ENCODE measurements around the gene AGAP3.

The AGAP3 gene

DNA sequence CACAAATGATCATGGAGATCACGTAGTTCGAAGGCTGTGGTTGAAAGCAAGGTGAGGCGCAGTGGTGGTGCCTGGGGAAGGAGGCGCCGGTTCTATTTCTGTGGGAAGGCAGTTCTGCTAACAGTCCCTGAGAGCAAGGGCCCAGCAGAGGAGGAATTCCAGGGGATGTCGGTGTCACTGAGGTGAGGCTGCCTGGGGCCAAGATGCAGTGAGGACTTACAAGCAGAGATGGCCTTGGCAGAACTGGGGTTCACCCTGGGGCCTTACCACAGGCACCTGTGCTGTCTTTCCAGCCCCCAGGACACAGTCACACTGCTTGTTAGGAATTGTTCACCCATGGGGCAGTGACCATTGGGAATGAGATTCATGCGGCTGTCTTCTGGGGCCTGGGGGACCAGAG is 54.6 kb downstream of the AGAP3 start:
- Histone ChIP-seq H3K9me3 (ENCODE audit: control insufficient read depth in 2 of 2, low read length in 2 of 2) (no peaks in the 10 kb centered on the region), H3K4me1 (ENCODE audit: control insufficient read depth, insufficient read depth, low read length) (no peaks in the 10 kb centered on the region), H3K4me3 (ENCODE audit: low read length in 2 of 2) (no peak overlapping the region), H3K27me3 (ENCODE audit: control insufficient read depth in 1 of 2, insufficient read depth in 2 of 2, low read length in 2 of 2) (no peaks in the 10 kb centered on the region), H3K27ac (ENCODE audit: low read length) (no peak overlapping the region), H3K9ac (ENCODE audit: low read length in 2 of 2) (no peak overlapping the region), H3K36me3 (ENCODE audit: control insufficient read depth in 2 of 2, insufficient read depth in 2 of 2, low read length in 2 of 2) (peaks cover 33 to 44% of the 10 kb centered on the region in 2 donors)

DNA sequence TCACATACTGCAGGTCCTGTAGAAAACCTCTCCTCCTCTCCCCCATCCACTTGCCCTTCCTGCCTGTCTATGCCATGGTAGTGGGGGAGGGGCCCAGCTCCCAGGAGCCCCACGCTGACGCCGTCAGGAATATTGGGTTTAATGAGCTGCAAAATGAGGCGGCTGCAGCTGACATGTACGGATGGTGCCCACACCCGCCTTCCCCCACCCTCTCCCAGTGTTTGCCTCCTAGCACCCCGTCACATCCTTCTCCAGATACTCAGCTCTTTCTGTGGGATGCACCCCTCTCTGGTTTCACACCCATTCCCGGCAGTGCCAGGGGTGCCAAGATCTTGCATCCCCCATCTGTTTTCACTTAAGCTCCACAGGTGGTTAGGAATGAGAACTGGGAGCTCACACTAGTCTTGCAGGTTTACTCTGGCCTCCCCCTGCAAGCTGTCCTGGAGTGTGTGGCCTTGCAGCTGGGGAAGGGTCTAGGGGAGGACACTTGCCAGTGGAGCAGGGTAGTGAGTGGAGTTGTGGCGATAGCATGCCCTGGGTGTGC is 55.1 kb downstream of the AGAP3 start:
- Histone ChIP-seq H3K27me3 (ENCODE audit: control insufficient read depth in 1 of 2, insufficient read depth in 2 of 2, low read length in 2 of 2) (no peaks in the 10 kb centered on the region), H3K9ac (ENCODE audit: low read length in 2 of 2) (no peak overlapping the region), H3K9me3 (ENCODE audit: control insufficient read depth in 2 of 2, low read length in 2 of 2) (no peaks in the 10 kb centered on the region), H3K4me1 (ENCODE audit: control insufficient read depth, insufficient read depth, low read length) (no peaks in the 10 kb centered on the region), H3K36me3 (ENCODE audit: control insufficient read depth in 2 of 2, insufficient read depth in 2 of 2, low read length in 2 of 2) (peaks cover 32 to 43% of the 10 kb centered on the region in 2 donors), H3K27ac (ENCODE audit: low read length) (no peak overlapping the region), H3K4me3 (ENCODE audit: low read length in 2 of 2) (no peak overlapping the region)

DNA sequence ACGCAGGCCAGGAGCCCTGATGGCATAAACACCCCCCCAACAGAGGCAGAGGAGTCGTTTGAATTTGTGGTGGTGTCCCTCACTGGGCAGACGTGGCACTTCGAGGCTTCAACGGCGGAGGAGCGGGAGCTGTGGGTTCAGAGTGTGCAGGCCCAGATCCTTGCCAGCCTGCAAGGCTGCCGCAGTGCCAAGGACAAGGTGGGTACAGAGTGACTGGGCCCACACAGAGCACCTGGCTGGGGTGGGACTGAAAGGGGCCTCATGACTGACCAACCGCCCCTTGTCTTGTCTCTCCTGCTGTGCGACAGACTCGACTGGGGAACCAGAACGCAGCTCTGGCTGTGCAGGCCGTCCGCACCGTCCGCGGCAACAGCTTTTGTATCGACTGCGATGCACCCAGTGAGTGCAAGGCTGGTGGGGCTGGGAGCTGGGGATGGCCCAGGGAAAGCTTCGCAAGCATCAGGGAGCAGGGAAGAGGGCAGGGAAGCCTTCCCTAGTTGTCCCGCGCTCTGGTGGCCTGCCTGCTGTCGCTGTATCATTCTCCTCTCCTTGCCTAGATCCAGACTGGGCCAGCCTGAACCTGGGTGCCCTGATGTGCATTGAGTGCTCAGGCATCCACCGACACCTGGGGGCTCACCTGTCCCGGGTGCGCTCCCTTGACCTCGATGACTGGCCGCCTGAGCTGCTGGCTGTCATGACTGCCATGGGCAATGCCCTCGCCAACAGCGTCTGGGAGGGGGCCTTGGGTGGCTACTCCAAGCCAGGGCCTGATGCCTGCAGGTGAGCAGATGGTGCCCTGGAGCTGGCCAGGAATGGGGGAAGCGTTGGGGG is 55.8 kb downstream of the AGAP3 start:
- H3K9me3 ChIP-seq (ENCODE audit: control insufficient read depth in 2 of 2, low read length in 2 of 2), result no peaks in the 10 kb centered on the region
- H3K9ac ChIP-seq (ENCODE audit: low read length in 2 of 2), result no peak overlapping the region
- H3K27ac ChIP-seq (ENCODE audit: low read length), result no peak overlapping the region
- H3K27me3 ChIP-seq (ENCODE audit: control insufficient read depth in 1 of 2, insufficient read depth in 2 of 2, low read length in 2 of 2), result no peaks in the 10 kb centered on the region
- peaks cover 32 to 38% of the 10 kb centered on the region in 2 donors for H3K36me3 ChIP-seq (ENCODE audit: control insufficient read depth in 2 of 2, insufficient read depth in 2 of 2, low read length in 2 of 2)
- H3K4me1 ChIP-seq (ENCODE audit: control insufficient read depth, insufficient read depth, low read length), result no peaks in the 10 kb centered on the region
- no peak overlapping the region for H3K4me3 ChIP-seq (ENCODE audit: low read length in 2 of 2)

DNA sequence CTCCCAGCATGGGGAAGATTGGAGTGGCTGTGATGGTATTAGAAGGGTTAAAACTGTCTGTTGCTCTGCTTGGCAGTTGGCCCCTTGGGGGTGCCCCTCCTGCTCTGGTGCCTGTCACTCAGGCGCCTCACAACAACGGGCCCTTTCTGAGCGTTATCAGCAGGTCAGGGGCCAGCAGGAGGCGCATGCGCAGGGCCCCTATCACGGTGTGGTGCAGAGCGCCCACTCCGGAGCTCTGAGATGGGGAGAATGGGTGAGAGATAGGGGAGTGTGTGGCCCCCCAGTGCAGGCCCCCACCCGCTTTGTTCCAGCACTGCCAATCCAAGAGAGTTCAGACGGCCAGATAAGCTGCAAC is 56.4 kb downstream of the AGAP3 start:
- Histone ChIP-seq H3K36me3 (ENCODE audit: control insufficient read depth in 2 of 2, insufficient read depth in 2 of 2, low read length in 2 of 2) (peaks cover 32 to 38% of the 10 kb centered on the region in 2 donors), H3K27me3 (ENCODE audit: control insufficient read depth in 1 of 2, insufficient read depth in 2 of 2, low read length in 2 of 2) (no peaks in the 10 kb centered on the region), H3K4me1 (ENCODE audit: control insufficient read depth, insufficient read depth, low read length) (no peaks in the 10 kb centered on the region), H3K4me3 (ENCODE audit: low read length in 2 of 2) (no peak overlapping the region), H3K27ac (ENCODE audit: low read length) (no peak overlapping the region), H3K9ac (ENCODE audit: low read length in 2 of 2) (no peak overlapping the region), H3K9me3 (ENCODE audit: control insufficient read depth in 2 of 2, low read length in 2 of 2) (no peaks in the 10 kb centered on the region)

DNA sequence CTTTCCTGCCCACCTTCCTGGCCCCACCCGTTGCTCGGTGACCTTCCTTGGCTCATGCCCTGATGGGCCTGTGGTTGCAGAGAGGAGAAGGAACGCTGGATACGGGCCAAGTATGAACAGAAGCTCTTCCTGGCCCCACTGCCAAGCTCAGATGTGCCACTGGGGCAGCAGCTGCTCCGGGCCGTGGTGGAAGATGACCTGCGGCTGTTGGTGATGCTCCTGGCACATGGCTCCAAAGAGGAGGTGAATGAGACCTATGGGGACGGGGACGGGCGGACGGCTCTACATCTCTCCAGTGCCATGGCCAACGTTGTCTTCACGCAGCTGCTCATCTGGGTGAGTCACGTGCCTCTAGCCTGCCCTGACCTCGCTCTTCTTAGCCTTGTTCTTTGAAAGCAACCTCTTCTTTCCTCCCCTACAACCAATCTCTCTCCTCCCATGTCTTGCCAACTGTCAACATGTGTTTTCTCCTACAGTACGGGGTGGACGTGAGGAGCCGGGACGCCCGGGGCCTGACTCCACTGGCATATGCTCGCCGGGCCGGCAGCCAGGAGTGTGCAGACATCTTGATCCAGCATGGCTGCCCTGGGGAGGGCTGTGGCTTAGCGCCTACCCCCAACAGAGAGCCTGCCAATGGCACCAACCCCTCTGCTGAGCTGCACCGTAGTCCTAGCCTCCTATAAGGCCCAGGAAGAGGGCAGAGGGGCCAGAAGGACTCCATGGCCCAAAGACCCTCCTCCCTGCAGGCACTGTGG is 57.2 kb downstream of the AGAP3 start:
- Histone ChIP-seq H3K9me3 (ENCODE audit: control insufficient read depth in 2 of 2, low read length in 2 of 2) (no peaks in the 10 kb centered on the region), H3K9ac (ENCODE audit: low read length in 2 of 2) (no peak overlapping the region), H3K4me1 (ENCODE audit: control insufficient read depth, insufficient read depth, low read length) (peaks cover 2% of the 10 kb centered on the region), H3K4me3 (ENCODE audit: low read length in 2 of 2) (no peak overlapping the region), H3K27ac (ENCODE audit: low read length) (no peak overlapping the region), H3K36me3 (ENCODE audit: control insufficient read depth in 2 of 2, insufficient read depth in 2 of 2, low read length in 2 of 2) (peaks cover 32 to 38% of the 10 kb centered on the region in 2 donors), H3K27me3 (ENCODE audit: control insufficient read depth in 1 of 2, insufficient read depth in 2 of 2, low read length in 2 of 2) (peaks cover 0 to 2% of the 10 kb centered on the region in 2 donors)

DNA sequence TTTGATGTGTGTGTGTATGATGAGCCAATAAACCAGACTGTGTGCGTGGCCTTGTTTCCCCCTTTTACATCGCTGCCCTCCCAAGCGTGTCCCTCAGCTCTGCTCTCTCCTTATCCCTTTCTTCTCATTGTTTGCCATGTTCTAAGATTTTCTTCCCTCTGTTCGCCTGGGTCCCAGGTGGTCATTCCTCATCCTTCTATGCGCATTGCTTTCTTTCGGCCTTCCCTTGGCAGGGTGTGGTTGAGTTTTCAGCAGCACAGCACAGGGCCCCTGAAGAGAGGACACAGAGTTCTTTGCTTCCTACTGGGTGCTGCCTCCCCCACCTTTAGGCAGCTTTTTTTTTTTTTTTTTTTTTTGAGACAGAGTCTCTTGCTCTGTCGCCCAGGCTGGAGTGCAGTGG is 58.1 kb downstream of the AGAP3 start:
- H3K9me3 ChIP-seq (ENCODE audit: control insufficient read depth in 2 of 2, low read length in 2 of 2), result no peaks in the 10 kb centered on the region
- no peak overlapping the region for H3K4me3 ChIP-seq (ENCODE audit: low read length in 2 of 2)
- no peak overlapping the region for H3K9ac ChIP-seq (ENCODE audit: low read length in 2 of 2)
- no peak overlapping the region for H3K27ac ChIP-seq (ENCODE audit: low read length)
- H3K4me1 ChIP-seq (ENCODE audit: control insufficient read depth, insufficient read depth, low read length), result peaks cover 2% of the 10 kb centered on the region
- peaks cover 3 to 7% of the 10 kb centered on the region in 2 donors for H3K27me3 ChIP-seq (ENCODE audit: control insufficient read depth in 1 of 2, insufficient read depth in 2 of 2, low read length in 2 of 2)
- H3K36me3 ChIP-seq (ENCODE audit: control insufficient read depth in 2 of 2, insufficient read depth in 2 of 2, low read length in 2 of 2), result peaks cover 32 to 38% of the 10 kb centered on the region in 2 donors

DNA sequence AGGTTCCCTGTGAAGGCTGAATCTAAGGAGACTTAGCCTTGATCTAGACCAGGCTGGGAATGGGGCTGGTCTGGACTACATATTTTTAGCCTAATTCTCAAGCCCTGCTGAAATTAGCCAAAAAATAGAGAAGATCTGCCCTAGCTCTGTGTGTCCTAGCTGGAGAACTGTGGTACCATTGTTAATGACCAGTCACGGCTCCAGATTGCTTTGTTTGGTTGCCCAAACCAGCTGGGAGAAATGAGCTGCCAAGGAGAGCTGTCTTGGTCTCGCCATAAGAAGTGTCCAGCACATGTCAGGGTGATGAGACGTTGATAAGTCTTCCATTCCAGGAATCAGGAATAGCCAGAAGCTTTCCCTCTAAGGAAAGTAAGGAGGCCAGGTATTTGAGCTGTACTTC is 60.5 kb downstream of the AGAP3 start:
- Histone ChIP-seq H3K4me1 (ENCODE audit: control insufficient read depth, insufficient read depth, low read length) (peaks cover 2% of the 10 kb centered on the region), H3K27me3 (ENCODE audit: control insufficient read depth in 1 of 2, insufficient read depth in 2 of 2, low read length in 2 of 2) (peaks cover 19 to 21% of the 10 kb centered on the region in 2 donors), H3K27ac (ENCODE audit: low read length) (no peak overlapping the region), H3K4me3 (ENCODE audit: low read length in 2 of 2) (no peak overlapping the region), H3K9ac (ENCODE audit: low read length in 2 of 2) (no peak overlapping the region), H3K9me3 (ENCODE audit: control insufficient read depth in 2 of 2, low read length in 2 of 2) (no peaks in the 10 kb centered on the region), H3K36me3 (ENCODE audit: control insufficient read depth in 2 of 2, insufficient read depth in 2 of 2, low read length in 2 of 2) (peaks cover 18 to 21% of the 10 kb centered on the region in 2 donors)

DNA sequence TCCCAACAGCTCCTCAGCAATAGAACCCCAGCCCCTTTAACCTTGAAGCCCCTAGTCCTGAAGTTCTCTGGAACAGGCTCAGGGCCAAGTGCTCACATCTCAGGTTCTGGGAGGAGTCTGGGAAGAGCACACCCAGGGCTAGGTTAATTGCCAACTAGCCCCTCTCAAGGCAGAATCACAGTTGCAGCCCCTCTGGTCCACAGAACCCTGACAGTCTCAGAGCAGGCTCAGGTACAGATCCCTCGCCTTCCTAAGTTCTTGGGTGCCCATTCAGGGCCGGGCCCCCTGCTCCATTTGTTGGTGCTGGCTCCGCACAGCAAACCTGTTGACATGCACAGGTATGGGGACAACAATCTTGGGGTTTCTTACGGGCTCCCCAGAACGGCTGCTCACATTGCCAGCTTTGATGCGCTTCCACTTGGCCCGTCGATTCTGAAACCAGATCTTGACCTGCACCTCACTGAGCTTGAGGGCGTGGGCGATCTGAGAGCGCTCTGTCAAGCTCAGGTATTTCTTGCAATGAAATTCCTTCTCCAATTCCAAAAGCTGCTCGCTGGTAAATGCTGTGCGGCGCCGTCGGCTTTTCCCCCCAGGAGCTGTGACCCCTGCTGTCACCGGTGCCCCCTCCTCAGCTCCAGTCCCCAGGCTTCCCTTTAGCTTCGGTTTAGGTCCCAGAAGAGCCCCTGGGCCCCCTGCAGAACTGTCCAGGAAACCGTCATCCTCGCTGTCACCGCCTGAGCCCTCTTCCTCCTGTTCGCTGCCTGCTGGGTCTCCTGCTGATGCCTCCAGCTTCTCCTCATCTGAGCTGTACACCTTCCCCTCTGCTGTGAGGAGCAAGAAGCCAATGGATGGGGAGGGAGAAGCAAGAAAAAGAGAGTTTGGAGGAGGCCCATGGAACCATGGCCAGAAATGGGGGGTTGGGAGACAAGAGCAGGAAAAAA is 62.3 kb downstream of the AGAP3 start:
- H3K4me3 ChIP-seq (ENCODE audit: low read length in 2 of 2), result no peak overlapping the region
- peaks cover 27 to 29% of the 10 kb centered on the region in 2 donors for H3K27me3 ChIP-seq (ENCODE audit: control insufficient read depth in 1 of 2, insufficient read depth in 2 of 2, low read length in 2 of 2)
- H3K9me3 ChIP-seq (ENCODE audit: control insufficient read depth in 2 of 2, low read length in 2 of 2), result no peaks in the 10 kb centered on the region
- H3K36me3 ChIP-seq (ENCODE audit: control insufficient read depth in 2 of 2, insufficient read depth in 2 of 2, low read length in 2 of 2), result peaks cover 8% of the 10 kb centered on the region in 2 donors
- H3K27ac ChIP-seq (ENCODE audit: low read length), result no peak overlapping the region
- H3K4me1 ChIP-seq (ENCODE audit: control insufficient read depth, insufficient read depth, low read length), result peaks cover 2% of the 10 kb centered on the region
- H3K9ac ChIP-seq (ENCODE audit: low read length in 2 of 2), result no peak overlapping the region

DNA sequence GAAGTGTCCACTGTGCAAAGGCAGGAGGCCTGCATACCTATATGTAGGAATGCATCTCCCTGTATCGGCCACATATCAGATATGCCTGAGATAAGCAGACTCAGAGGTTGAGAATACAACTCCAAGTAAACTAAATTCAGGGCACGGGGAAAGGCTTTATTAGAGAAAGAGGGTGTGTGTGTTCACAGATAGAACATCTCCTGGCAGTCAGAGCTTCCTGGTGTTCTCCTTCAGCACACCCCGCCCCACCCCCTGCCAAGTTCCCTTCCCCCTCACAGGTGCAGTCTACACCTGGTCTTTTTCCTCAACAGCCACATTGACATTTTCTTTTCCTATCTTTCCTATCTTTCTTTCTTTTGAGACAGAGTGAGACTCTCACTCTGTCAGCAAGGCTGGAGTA is 64.1 kb downstream of the AGAP3 start:
- Histone ChIP-seq H3K4me3 (ENCODE audit: low read length in 2 of 2) (no peak overlapping the region), H3K4me1 (ENCODE audit: control insufficient read depth, insufficient read depth, low read length) (peaks cover 2% of the 10 kb centered on the region), H3K9ac (ENCODE audit: low read length in 2 of 2) (no peak overlapping the region), H3K27me3 (ENCODE audit: control insufficient read depth in 1 of 2, insufficient read depth in 2 of 2, low read length in 2 of 2) (peaks cover 31 to 34% of the 10 kb centered on the region in 2 donors), H3K27ac (ENCODE audit: low read length) (no peak overlapping the region), H3K9me3 (ENCODE audit: control insufficient read depth in 2 of 2, low read length in 2 of 2) (no peaks in the 10 kb centered on the region), H3K36me3 (ENCODE audit: control insufficient read depth in 2 of 2, insufficient read depth in 2 of 2, low read length in 2 of 2) (no peaks in the 10 kb centered on the region)

Data from stomach smooth muscle (tissue), 2 donors.